Fibroblast of lung (primary cell): ENCODE measurements around the gene FREM1. TPM values are rescaled to one million over a fixed set of nuclear protein-coding genes. Genes with fewer than 3 reads are reported as not detected.

Experiments used
- DNase-seq, 2 donors: peaks; one replicate each; pipeline versions ENCODE4 v3.0.0 to v3.0.0-alpha.2; 2010; ENCODE audit warnings: low read depth in 2 of 2
- H2AFZ ChIP-seq: 2 replicates; pipeline ENCODE4 v1.5.1; 2012; ENCODE audit warnings: low read length, control low read depth, inconsistent platforms
- H3K27ac ChIP-seq: 2 replicates; pipeline ENCODE4 v1.5.1; 2011; ENCODE audit warnings: low read length, control low read depth; ENCODE audit not compliant: insufficient read depth
- H3K27me3 ChIP-seq: 2 replicates; pipeline ENCODE4 v1.5.1; 2011; ENCODE audit warnings: mild to moderate bottlenecking, low read length; ENCODE audit not compliant: control insufficient read depth, insufficient read depth
- H3K36me3 ChIP-seq: 2 replicates; pipeline ENCODE4 v1.5.1; 2011; ENCODE audit warnings: low read length; ENCODE audit not compliant: control insufficient read depth, insufficient read depth
- H3K4me1 ChIP-seq: 2 replicates; pipeline ENCODE4 v1.5.1; 2011; ENCODE audit warnings: low read length; ENCODE audit not compliant: control insufficient read depth, insufficient read depth; ENCODE audit errors: extremely low read depth
- H3K4me2 ChIP-seq: 2 replicates; pipeline ENCODE4 v1.5.1; 2011; ENCODE audit warnings: low read length, control low read depth; ENCODE audit not compliant: insufficient read depth; ENCODE audit errors: extremely low read depth
- H3K4me3 ChIP-seq, 4 experiments: fragments of 200-600 bp in 1 of 4; sonication (generic) in 1 of 4; replicated peaks in 1 of 4; 2 replicates each; pipeline ENCODE4 v1.5.1; 2011 to 2016; ENCODE audit warnings: low read length in 4 of 4, low read depth in 3 of 4, mild to moderate bottlenecking in 3 of 4, control low read depth in 2 of 4, inconsistent platforms in 1 of 4, mixed read lengths in 1 of 4; ENCODE audit not compliant: insufficient read depth in 1 of 4; ENCODE audit errors: control extremely low read depth in 1 of 4
- H3K79me2 ChIP-seq: 2 replicates; pipeline ENCODE4 v1.5.1; 2012; ENCODE audit warnings: mild to moderate bottlenecking, low read length, inconsistent platforms; ENCODE audit not compliant: control insufficient read depth, insufficient read depth
- H3K9ac ChIP-seq: 2 replicates; pipeline ENCODE4 v1.5.1; 2011; ENCODE audit warnings: mild to moderate bottlenecking, low read length, control low read depth; ENCODE audit not compliant: insufficient read depth
- H3K9me3 ChIP-seq: 2 replicates; pipeline ENCODE4 v1.5.1; 2012; ENCODE audit warnings: low read depth, low read length; ENCODE audit not compliant: control insufficient read depth, insufficient read depth
- H4K20me1 ChIP-seq: 2 replicates; pipeline ENCODE4 v1.5.1; 2011; ENCODE audit warnings: low read length; ENCODE audit not compliant: control insufficient read depth, insufficient read depth; ENCODE audit errors: extremely low read depth
- EZH2 ChIP-seq: IDR thresholded peaks from 2 replicates; pipeline ENCODE4 v1.5.1; 2012; ENCODE audit warnings: low read length, control low read depth, mild to moderate bottlenecking; ENCODE audit errors: missing control alignments
- polyA plus RNA-seq, 2 donors: library from polyadenylated mRNA; depleted of rRNA in 1 of 2; stranded (reverse) in 1 of 2; unstranded in 1 of 2; fragments of >200 nt; gene quantifications; 2 replicates each; pipeline ENCODE4 v1.2.1, GENCODE V29; 2011 to 2012; ENCODE audit warnings: missing spikeins in 1 of 2
- total RNA-seq: library from RNA; depleted of rRNA; stranded (reverse); fragments of >200 nt; gene quantifications from 2 replicates; pipeline ENCODE4 v1.2.1, GENCODE V29; 2014
- TF ChIP-seq, protein P1 (sequence below), 2 donors: IDR thresholded peaks in 1 of 2; conservative IDR thresholded peaks in 1 of 2; 1 replicate in 1 of 2; 2 replicates in 1 of 2; pipeline ENCODE4 v1.5.1; 2011 to 2012; ENCODE audit warnings: low read length in 2 of 2, control low read depth in 1 of 2, inconsistent platforms in 1 of 2, low read depth in 1 of 2, mild to moderate bottlenecking in 1 of 2

FREM1 gene
- total and polyA plus RNA-seq, 2 donors (not counting 1 experiment from before 2014, with no cell fraction given) = under 0.01 to 0.01 TPM

DNA sequence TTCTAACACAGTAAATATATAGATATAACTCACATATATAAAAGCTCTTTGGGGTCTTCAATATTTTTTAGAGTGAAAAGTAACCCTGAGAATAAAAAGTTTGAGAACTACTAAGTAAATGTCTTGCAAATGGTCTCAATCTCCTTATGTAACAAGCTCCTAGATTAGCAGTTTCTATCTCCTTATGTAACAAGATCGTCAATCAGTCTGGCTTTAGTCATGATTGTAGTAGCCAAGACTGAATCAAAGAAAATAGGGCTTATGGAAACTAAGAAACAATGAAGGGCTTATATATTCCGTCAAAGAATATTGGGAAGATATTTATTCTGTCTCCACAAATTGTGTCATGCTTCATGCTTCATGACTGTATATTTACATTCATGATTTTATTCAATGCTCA is 22.4 kb upstream of the FREM1 start:
- H3K36me3 ChIP-seq = no peaks in the 10 kb centered on the region
- H3K9ac ChIP-seq = no peak overlapping the region
- H3K79me2 ChIP-seq = no peaks in the 10 kb centered on the region
- H3K4me1 ChIP-seq = no peaks in the 10 kb centered on the region
- no peak for TF ChIP-seq EZH2
- TF ChIP-seq, protein P1, sequence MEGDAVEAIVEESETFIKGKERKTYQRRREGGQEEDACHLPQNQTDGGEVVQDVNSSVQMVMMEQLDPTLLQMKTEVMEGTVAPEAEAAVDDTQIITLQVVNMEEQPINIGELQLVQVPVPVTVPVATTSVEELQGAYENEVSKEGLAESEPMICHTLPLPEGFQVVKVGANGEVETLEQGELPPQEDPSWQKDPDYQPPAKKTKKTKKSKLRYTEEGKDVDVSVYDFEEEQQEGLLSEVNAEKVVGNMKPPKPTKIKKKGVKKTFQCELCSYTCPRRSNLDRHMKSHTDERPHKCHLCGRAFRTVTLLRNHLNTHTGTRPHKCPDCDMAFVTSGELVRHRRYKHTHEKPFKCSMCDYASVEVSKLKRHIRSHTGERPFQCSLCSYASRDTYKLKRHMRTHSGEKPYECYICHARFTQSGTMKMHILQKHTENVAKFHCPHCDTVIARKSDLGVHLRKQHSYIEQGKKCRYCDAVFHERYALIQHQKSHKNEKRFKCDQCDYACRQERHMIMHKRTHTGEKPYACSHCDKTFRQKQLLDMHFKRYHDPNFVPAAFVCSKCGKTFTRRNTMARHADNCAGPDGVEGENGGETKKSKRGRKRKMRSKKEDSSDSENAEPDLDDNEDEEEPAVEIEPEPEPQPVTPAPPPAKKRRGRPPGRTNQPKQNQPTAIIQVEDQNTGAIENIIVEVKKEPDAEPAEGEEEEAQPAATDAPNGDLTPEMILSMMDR (conservative IDR thresholded peaks at IDR 0.05 in 1 of 2, IDR thresholded peaks at IDR 0.05 in 1 of 2; ENCODE audit: low read depth in 1 of 2, low read length in 2 of 2) = no peak
- H3K9me3 ChIP-seq = no peaks in the 10 kb centered on the region
- DNase-seq = no peak
- H3K27ac ChIP-seq = no peak overlapping the region
- no peaks in the 10 kb centered on the region for H4K20me1 ChIP-seq
- no peak overlapping the region for H3K4me2 ChIP-seq
- no peak overlapping the region for H2AFZ ChIP-seq
- no peak overlapping the region for H3K4me3 ChIP-seq
- no peaks in the 10 kb centered on the region for H3K27me3 ChIP-seq

GRCh38 chr9:14932231-14932630 is 22.0 kb upstream of the FREM1 start:
- no peak overlapping the region for H3K4me3 ChIP-seq
- no peaks in the 10 kb centered on the region for H3K9me3 ChIP-seq
- no peak overlapping the region for H3K4me2 ChIP-seq
- H3K27me3 ChIP-seq = no peaks in the 10 kb centered on the region
- H3K36me3 ChIP-seq = no peaks in the 10 kb centered on the region
- no peak for DNase-seq
- no peak overlapping the region for H3K9ac ChIP-seq
- H3K4me1 ChIP-seq = no peaks in the 10 kb centered on the region
- H4K20me1 ChIP-seq = no peaks in the 10 kb centered on the region
- H3K79me2 ChIP-seq = no peaks in the 10 kb centered on the region
- no peak overlapping the region for H3K27ac ChIP-seq
- TF ChIP-seq, protein P1 (conservative IDR thresholded peaks at IDR 0.05 in 1 of 2, IDR thresholded peaks at IDR 0.05 in 1 of 2; ENCODE audit: low read depth in 1 of 2, low read length in 2 of 2) = no peak
- no peak for TF ChIP-seq EZH2
- H2AFZ ChIP-seq = no peak overlapping the region

DNA sequence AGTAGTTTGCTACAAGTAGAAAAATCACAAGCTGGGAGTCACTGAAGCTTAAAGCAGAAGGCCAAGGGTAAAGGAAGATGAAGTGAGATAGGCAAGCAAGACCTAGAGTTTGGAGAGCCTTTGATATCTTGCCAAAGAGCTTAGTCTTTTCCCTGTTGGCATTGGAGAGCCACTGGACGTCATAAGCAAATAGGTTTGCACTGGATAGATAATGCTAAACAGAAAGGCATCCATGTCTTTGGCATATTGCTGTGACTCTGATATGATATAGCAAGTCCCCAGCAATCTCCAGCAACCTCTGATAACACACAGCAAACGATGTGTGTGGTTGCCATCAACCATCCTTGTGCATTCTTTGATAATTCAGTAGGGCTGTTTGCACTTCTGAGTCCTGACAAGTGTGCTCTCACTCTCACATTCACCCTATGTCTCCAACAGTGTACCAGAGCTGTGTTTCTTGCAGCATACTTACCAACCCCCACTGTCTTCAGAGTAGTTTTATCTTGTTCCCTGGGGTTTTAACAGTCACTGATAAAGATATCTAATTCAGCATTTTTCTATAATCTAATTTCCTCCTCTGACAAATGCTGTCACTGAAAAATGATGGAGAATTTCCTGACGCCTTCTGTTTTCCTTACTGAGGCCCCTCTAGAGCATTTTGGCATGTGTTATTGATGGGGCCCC is 16.9 kb upstream of the FREM1 start:
- no peaks in the 10 kb centered on the region for H3K9me3 ChIP-seq
- H3K4me1 ChIP-seq = no peaks in the 10 kb centered on the region
- no peak overlapping the region for H3K4me3 ChIP-seq
- H3K36me3 ChIP-seq = no peaks in the 10 kb centered on the region
- no peaks in the 10 kb centered on the region for H4K20me1 ChIP-seq
- no peak overlapping the region for H3K9ac ChIP-seq
- H3K79me2 ChIP-seq = no peaks in the 10 kb centered on the region
- TF ChIP-seq, protein P1 (conservative IDR thresholded peaks at IDR 0.05 in 1 of 2, IDR thresholded peaks at IDR 0.05 in 1 of 2; ENCODE audit: low read depth in 1 of 2, low read length in 2 of 2) = no peak
- no peak for DNase-seq
- no peak overlapping the region for H3K4me2 ChIP-seq
- no peaks in the 10 kb centered on the region for H3K27me3 ChIP-seq
- H3K27ac ChIP-seq = no peak overlapping the region
- no peak overlapping the region for H2AFZ ChIP-seq
